GM12865 (cell line): ENCODE results near the gene AIG1.

ENCODE experiments used
- DNase-seq: peaks from one replicate; pipeline ENCODE4 v3.0.0; 2010; ENCODE audit warnings: low read depth
- H3K4me3 ChIP-seq: 2 replicates; pipeline ENCODE4 v1.5.1; 2011; ENCODE audit warnings: mild to moderate bottlenecking, low read depth, low read length, control low read depth
- CTCF ChIP-seq: IDR thresholded peaks from 2 replicates; pipeline ENCODE4 v1.5.1; 2011; ENCODE audit warnings: low read length, control low read depth, low read depth, inconsistent platforms; ENCODE audit not compliant: insufficient read depth; ENCODE audit errors: missing control alignments

AIG1 gene

DNA sequence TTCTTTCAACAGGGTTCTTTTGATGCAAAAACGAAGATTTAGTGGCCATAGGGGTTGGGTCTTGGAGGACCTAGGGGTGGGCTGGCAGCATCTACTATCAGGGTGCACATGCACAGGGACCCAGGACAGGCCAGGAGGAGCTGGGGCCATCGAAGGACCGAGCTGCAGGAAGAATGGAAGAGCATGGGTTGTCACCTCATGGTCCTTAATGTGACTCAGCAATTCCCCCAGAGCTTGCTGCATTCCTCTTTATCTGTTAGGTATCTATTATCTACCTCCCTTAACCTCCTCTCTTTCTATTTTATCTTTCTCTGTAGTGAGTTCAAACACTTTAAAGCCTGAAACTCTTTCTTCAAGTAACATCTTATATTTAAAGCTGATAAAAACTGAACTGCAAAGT lies 167.0 kb downstream of the AIG1 start:
- no peak overlapping the region for H3K4me3 ChIP-seq
- no peak for TF ChIP-seq CTCF
- DNase-seq, result no peak

DNA sequence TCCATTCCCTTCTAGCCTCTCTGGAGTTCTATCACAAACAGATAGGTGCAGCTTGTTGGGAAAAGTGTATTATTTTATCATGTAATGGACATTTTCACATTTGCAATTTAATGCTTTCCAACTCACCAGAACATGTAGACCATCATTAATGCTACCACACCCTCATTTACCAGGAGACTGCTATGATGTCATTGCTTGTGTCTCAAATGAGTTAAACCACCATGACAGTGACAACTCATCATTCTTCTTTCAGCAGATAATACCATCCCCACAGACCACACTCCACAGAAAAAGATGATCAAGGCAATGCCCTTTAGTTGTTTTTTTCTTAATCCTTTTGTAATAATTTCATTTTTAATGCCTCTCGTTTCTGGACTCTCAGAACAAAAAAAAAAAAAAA lies 168.7 kb downstream of the AIG1 start:
- H3K4me3 ChIP-seq, result no peak overlapping the region
- no peak for TF ChIP-seq CTCF
- no peak for DNase-seq

DNA sequence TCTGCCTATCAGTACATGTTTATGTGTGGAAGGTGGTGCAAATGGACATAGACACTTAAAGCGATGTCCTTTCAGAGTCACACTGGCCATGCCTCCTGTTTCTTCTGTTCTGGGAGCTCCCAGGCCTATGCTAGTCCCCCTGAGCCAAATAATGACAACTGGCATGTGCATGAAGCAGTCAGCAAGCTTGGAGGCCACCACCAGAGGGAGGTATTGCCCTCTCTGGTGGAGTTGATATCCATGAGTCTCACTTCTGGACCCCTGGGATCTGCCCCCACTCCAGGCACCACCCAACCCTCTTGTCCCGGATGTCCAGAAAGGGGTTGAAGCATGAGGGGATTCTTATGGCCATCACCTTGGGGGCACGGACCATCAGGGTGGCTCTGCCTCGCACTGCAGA lies 172.2 kb downstream of the AIG1 start:
- no peak overlapping the region for H3K4me3 ChIP-seq
- TF ChIP-seq CTCF, result peak; percentile 80
- peak; percentile 64 for DNase-seq

DNA sequence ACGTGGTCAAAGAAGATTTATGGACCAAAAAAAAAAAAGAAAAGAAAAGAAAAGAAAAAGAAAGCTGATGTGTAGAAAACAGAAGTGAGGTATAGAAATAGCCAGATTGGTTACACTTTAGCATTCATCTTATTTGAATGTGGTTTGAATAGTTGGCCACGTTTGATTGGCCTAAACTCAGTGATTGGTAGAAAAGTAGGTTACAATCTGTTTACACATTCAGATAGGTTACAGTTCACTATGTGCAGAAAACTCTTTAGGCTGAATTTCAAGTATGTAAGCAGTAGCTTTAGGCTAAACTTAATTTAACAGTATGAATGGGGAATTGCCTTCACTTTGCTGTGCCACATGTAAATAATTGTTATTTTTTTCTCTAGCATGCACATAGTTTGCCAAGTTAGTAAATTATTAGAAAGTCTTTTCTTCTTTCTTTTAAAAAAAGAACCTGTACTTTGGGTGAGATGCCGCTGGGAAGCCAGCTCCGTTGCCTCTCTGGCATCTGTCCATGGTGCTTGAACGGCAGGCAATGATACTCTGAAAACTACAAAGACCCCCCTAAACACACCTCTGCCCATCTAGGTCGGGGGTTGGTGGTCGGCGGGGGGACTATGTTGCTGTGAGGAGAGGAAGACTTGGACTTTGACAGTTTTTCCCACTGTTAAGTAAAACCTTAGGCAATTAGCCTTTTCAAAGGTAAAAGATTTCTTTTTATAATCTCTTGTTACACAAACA lies 173.0 kb downstream of the AIG1 start:
- no peak for DNase-seq
- no peak overlapping the region for H3K4me3 ChIP-seq
- no peak for TF ChIP-seq CTCF

DNA sequence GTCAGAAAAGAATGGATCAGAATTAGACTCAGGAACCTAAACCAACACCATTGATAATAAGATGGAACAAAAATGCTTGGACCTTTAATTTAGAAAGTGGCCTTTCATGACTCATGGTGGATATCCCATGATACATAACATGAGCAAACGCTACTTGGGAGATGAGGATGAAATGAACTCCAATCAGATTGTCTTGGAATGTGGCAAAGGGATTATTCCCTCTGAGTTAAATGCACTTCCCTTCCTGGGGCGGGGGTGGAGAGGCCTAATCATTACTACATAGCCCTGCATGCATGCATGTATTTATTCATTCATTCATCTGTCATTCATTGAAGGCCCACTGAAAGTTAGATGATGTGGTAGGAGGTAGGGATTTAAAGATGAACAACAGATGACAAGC lies 174.0 kb downstream of the AIG1 start:
- no peak overlapping the region for H3K4me3 ChIP-seq
- no peak for TF ChIP-seq CTCF
- DNase-seq, result no peak

- H3K4me3 ChIP-seq, result no peak overlapping the region
- no peak for DNase-seq
- no peak for TF ChIP-seq CTCF
These were observed 175.6 kb downstream of the AIG1 start for GRCh38 chr6:143236151-143236798.

DNA sequence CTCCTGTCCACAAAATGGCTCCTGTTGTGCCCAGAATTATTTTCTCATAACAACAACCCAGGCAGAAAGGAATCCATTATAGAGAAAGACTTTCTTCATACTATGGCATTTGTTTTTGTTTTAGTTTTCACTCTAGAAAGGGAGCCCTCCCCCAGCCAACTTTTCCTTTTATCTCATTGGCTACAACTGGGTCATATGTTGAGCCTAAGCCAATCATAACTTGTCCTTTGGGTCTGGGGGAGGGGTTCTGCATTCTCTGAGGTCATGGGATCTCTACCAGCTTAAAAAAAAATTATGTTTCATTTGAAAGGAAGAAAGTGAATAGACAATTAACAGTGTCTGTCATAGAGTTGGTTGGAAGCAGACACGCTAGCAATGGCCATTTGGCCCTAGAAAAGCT lies 177.6 kb downstream of the AIG1 start:
- no peak overlapping the region for H3K4me3 ChIP-seq
- TF ChIP-seq CTCF, result no peak
- DNase-seq, result no peak
